HUDEP-2 (cell line): ENCODE data around the gene EXOSC10.
A peak's percentile ranks its signal among the peaks of the same experiment; 100 is the strongest.

Experiments
- DNase-seq, 76 experiments: peaks; one replicate each; lab custom pipeline; 2025; ENCODE audit not compliant: unreplicated experiment in 76 of 76; lab: John Stamatoyannopoulos, UW

The EXOSC10 gene

GRCh38 chr1:11099310-11100148 lies at the start of gene EXOSC10:
EXOSC10 (minus strand) TSS chr1:11099869; CDS start chr1:11099831, 38 bp downstream.
- DNase-seq, result peak in 75 of 76 experiments; percentile 27 to 95 (median 88)

DNA sequence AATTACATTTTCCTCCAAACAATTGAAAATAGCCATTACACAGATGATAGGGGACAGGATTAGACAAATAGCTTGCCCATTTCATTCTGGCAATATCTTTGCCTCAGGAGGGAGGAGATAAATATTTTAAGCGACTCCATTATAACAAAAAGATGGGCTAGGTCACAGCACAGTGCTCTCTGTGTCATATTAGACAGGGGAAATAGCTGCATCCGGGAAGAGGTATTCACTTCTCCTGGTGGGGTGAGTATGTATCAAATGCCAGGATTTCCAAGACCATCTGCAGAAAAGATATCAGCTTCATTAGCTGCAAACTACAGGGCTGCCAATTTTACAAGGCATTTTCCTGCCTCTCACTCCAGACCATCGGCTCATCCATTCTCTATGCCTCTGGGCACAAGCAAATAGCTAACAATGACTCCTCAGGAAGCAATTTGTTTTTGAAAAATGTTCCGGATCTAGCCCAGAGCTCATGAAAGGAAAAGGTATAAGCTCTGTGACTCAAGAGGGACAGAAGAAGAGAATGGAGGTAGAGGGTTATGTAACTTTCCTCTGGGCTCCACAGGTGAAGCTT lies 47.6 kb upstream of the EXOSC10 start:
- DNase-seq, result no peak

GRCh38 chr1:11145741-11146140 lies 46.1 kb upstream of the EXOSC10 start:
- DNase-seq, result no peak

DNA sequence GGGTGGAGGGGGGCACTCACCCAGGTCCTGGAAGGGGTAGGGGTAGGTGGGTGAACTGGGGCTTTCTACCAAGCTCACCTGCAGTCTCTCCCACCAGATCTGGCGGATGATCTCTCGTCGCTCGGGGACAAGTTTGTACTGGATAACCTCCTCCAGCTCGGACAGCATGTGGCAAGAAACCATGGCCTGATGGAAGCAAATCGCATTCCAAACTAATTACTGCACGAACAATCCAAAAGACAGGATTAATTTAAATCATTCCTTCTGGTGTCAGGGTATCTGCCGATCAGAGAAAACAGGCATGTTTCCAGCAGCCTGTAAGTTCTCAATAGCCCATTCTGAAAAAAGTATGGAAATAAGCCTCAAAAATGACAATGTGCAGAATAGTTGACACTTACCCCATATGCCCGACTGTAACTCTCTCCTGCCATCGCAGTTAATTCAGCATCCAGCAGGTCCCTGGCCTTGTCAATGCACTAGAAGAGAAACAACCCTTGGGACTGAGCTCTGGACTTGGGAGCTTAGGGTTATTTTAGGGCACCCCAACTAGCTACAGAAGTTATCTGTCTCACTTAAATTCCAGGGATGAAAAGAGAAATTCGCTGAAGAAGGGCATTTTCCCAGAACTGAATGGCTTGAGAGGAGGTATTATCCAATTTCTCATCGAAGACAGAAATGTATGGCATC lies 45.0 kb upstream of the EXOSC10 start:
- DNase-seq, result no peak

- DNase-seq, result no peak
These were observed 44.2 kb upstream of the EXOSC10 start for GRCh38 chr1:11143907-11144306.

- no peak for DNase-seq
These were observed 43.7 kb upstream of the EXOSC10 start for GRCh38 chr1:11143401-11143800.

DNA sequence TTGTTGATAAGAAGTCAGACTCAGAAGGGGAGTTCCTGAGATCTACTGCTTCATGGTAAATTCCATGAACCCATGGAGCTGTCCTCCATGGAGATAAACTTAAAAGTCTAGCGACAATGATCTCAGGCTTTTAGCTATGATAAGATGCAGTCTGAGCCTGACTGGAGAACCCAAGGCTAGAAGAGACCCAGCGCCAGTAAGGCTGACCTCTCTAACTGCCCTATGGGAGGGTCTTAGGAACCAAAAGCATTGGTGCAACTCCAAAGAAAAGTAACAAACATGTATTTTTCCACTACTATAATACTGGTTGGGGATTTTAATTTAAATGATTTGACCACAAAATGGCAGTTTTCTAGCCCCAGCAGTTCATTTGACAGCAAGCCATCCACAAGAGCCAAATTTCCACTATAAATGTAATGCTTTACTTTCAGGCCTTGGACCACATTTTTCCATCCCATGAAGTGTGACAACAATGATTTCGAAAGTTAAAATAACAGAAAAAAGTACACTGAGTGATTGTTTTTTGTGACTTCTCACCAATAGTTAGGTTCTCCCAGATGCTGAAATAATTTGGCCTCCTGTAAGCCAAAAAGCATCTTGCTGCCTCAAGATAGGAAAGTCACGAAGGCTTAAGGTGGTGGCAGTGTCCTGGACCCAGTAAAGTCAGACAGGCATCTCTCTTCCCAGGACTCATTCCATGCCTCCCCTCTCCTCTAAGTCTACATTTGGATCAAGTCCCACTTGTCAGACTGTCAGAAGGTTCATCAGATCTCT lies 43.1 kb upstream of the EXOSC10 start:
- DNase-seq, result no peak

DNA sequence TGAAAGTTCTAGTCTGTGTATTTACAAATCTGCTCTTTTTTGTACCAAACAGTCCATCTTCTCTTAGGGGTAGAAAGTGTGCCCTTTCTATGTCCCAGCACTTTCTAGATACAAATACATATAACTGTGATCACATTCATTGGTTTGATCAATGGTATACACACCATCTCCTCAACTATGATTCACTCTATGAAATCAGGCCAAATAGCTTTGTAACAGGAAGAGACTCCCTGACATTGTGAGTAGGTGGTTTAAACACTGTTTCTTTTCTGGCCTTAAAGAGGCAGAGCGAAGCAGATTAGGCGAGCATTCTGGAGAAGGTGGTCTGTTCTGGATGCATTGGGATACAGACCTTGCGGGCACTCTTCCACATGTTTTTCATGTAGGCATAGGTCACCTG lies 39.3 kb upstream of the EXOSC10 start:
- no peak for DNase-seq

- DNase-seq, result no peak
These were observed 38.4 kb upstream of the EXOSC10 start for GRCh38 chr1:11138029-11138428.

DNA sequence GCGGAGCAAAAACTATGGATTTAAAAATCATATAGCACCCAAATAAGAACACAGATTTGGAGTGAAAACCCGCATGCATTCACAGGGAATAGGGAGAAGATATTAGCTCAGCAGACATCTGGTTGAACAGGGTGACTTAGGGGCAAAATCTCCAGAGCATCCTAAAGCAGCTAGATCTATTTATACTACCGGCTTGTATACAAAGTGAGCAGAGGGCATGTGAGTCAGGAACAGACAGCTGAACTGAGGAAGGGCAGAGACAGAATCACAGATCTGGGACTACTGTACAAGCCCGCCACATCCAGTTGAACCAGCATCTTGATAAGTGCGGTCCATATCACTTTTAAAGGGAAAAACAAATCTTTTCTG lies 35.2 kb upstream of the EXOSC10 start:
- no peak for DNase-seq

DNA sequence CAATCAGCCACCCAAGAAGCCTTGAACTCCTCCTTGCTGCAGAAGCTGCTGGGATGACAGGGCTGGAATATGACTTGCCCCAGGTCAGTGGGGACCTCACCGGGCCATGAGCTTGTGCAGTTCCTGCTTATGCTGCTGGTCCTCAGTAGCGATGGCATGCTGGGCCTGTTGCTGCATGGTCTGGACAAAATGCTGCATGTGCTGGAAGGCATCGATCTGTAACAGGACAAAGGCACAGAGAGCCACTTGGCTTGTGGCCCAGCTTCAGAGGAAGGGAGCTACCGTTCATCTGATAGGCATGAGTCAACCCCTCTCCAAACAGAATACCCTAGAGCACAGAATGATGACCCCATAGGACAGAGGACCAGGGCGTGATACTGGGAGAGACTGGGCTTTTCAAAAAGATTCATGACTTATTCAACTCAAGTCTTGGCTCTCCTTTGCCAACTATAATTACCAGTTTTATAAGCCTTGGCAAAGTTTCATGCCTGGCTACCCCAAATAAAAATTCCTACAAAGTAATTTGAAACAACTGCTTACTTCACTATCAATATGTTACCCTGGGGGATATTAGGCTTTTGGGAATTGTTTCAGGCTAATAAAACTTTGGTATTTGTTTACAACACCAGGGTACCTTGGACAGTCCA lies 34.7 kb upstream of the EXOSC10 start:
- DNase-seq, result peak in 56 of 76 experiments; percentile 2 to 66 (median 38)

DNA sequence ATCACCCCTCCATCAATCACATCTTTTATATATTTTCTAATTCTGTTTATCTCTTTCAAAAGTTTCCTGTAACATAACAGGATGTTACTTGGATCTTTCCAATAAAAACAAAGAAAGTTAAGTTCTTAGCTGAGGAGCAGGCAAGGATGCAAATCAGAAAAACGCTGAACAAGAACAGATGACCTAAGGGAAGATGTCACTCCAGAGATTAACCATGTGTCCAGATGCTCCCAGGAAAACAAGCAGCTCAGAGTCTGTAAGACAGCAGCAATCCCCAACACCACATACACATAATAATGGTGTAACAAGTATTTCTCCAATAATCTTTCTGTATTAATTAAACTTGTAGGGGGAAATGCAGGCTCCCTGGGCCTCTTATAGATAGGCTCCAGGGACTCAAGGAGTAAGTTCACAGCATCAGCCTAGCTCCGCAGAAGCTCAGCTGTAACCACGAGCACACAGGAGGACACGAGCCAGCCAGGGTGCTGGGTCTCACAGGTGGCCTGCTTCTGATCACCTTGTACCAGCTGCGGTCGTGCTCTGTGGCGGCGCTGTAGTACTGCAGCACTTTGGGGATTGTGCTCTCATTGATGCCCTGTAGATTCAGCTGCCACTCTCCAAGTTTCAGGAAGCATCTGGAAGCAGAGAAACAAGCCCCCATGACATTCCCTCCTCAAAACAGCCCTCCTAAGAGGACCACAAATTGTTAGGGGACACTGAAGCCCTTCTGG lies 33.1 kb upstream of the EXOSC10 start:
- DNase-seq, result no peak

GRCh38 chr1:11131816-11132215 lies 32.1 kb upstream of the EXOSC10 start:
- no peak for DNase-seq

DNA sequence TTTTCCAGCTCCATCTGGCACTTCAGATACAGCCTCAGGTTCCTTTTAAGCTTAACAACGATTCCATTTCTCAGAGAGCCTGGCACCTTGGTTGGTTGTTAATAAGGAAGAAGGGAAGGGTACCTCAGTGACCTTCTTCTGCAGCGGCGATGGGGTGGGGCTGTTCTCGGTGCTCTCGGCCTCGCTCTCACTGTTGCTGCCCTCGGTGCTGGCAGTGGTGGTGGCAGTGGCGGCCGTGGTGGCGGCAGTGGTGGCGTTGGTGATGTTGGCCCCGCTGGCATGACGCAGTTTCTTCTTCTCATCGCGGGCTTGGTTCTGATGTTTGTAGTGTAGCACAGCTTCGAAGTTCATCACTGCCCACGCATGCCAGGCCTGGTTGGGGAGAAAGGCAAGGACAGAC lies 30.7 kb upstream of the EXOSC10 start:
- no peak for DNase-seq

- DNase-seq, result peak in 1 of 76 experiments; percentile 1
These were observed 30.2 kb upstream of the EXOSC10 start for GRCh38 chr1:11129649-11130390.

GRCh38 chr1:11126569-11126968 lies 26.9 kb upstream of the EXOSC10 start:
- DNase-seq, result no peak

- no peak for DNase-seq
These were observed 26.3 kb upstream of the EXOSC10 start for GRCh38 chr1:11125931-11126330.

GRCh38 chr1:11124965-11125364 lies 25.3 kb upstream of the EXOSC10 start:
- DNase-seq, result no peak

GRCh38 chr1:11116318-11116717 lies 16.6 kb upstream of the EXOSC10 start:
- no peak for DNase-seq
